Measurements from ENCODE around the gene TSPAN32.
"Not testable (repeated sequence)": the region's sequence is repeated elsewhere in the genome, so short reads cannot be mapped to it uniquely, and the experiment has no call there.

Gene TSPAN32

GRCh38 chr11:2316169-2316962, 14.6 kb downstream of the TSPAN32 start:
- DNase-seq (no peak), ATAC-seq (no peak)

GRCh38 chr11:2316963-2317244, 15.1 kb downstream of the TSPAN32 start:
- DNase-seq (no peak), ATAC-seq (no peak)

GRCh38 chr11:2317354-2318050, 15.7 kb downstream of the TSPAN32 start:
- ATAC-seq (no peak), DNase-seq (no peak)

GRCh38 chr11:2318123-2318522, 16.3 kb downstream of the TSPAN32 start:
- no peak for ATAC-seq

GRCh38 chr11:2318707-2319106, 16.9 kb downstream of the TSPAN32 start:
- ATAC-seq: no peak
- DNase-seq: no peak

More at GRCh38 chr11:2318123-2318522, 16.3 kb downstream of the TSPAN32 start:
- no peak for DNase-seq

GRCh38 chr11:2319791-2320472, 18.1 kb downstream of the TSPAN32 start:
- ATAC-seq: no peak
- no peak for DNase-seq

GRCh38 chr11:2320568-2321310, 18.9 kb downstream of the TSPAN32 start:
- DNase-seq: no peak
- ATAC-seq: no peak

- DNase-seq (no peak), ATAC-seq (no peak)
Measured at GRCh38 chr11:2321311-2321683, 19.5 kb downstream of the TSPAN32 start.

GRCh38 chr11:2325123-2325522, 23.3 kb downstream of the TSPAN32 start:
- DNase-seq (no peak), ATAC-seq (no peak)

GRCh38 chr11:2325719-2326118, 23.9 kb downstream of the TSPAN32 start:
- DNase-seq: no peak
- ATAC-seq: no peak

GRCh38 chr11:2327032-2327431, 25.2 kb downstream of the TSPAN32 start:
- DNase-seq: no peak

GRCh38 chr11:2328021-2328420, 26.2 kb downstream of the TSPAN32 start:
- ATAC-seq: no peak
- no peak for DNase-seq

More at GRCh38 chr11:2327032-2327431, 25.2 kb downstream of the TSPAN32 start:
- no peak for ATAC-seq

- DNase-seq: no peak
- ATAC-seq: no peak
Measured at GRCh38 chr11:2328656-2329354, 27.0 kb downstream of the TSPAN32 start.

- ATAC-seq: no peak
- no peak for DNase-seq
Measured at GRCh38 chr11:2329551-2329950, 27.7 kb downstream of the TSPAN32 start.

GRCh38 chr11:2330696-2331095, 28.9 kb downstream of the TSPAN32 start:
- DNase-seq (no peak), ATAC-seq (no peak)

GRCh38 chr11:2331404-2331803, 29.6 kb downstream of the TSPAN32 start:
- no peak for DNase-seq
- ATAC-seq: no peak

GRCh38 chr11:2332569-2332968, 30.8 kb downstream of the TSPAN32 start:
- ATAC-seq, DNase-seq: not testable (repeated sequence)

- DNase-seq, ATAC-seq: not testable (repeated sequence)
Measured at GRCh38 chr11:2333486-2334205, 31.8 kb downstream of the TSPAN32 start.

GRCh38 chr11:2335286-2335685, 33.5 kb downstream of the TSPAN32 start:
- DNase-seq, ATAC-seq: not testable (repeated sequence)

GRCh38 chr11:2338760-2339159, 36.9 kb downstream of the TSPAN32 start:
- ATAC-seq, DNase-seq: not testable (repeated sequence)

GRCh38 chr11:2342557-2342956, 40.7 kb downstream of the TSPAN32 start:
- ATAC-seq (no peak), DNase-seq (no peak)

Data from stimulated activated naive CD8-positive, alpha-beta T cell treated with anti-CD3 and anti-CD28 coated beads, Interleukin-15, Interleukin-2, amounts not matched to agents 100 U/mL and 50 U/mL, for 24 hours (primary cell).